HepG2 (cell line): ENCODE results near the gene MLLT1. TPM values are rescaled to one million over a fixed set of nuclear protein-coding genes. Genes with fewer than 3 reads are reported as not detected.

Experiments
- ATAC-seq: fragments of 200-7000 bp; cut with Tn5 transposase; 3 replicates; pipeline ENCODE4 v1.9.1; 2020; ENCODE audit warnings: mild to moderate bottlenecking, moderate library complexity
- BruUV-seq: library from RNA; stranded (reverse); fragments of 400-500 nt; replicated peaks from 2 replicates; lab custom pipeline; 2021; lab: Mats Ljungman, UMichigan
- CTCF ChIA-PET: fragments of 300-600 bp; formaldehyde crosslinking; extraction: SDS; loops from one replicate; lab custom pipeline; 2021; ENCODE audit warnings: low total read pairs, inconsistent platforms, low intra/inter-chr PET ratio; lab: Yijun Ruan, JAX
- POLR2A ChIA-PET: fragments of 350-600 bp; sonication (Branson Sonifier 250); formaldehyde crosslinking; loops from one replicate; lab custom pipeline; 2020; ENCODE audit warnings: antibody characterized with exemption, inconsistent platforms; lab: Yijun Ruan, JAX
- DNase-seq: peaks from one replicate; pipeline ENCODE4 v3.0.0-alpha.2; 2015; ENCODE audit warnings: low spot score
- FAIRE-seq: peaks from 3 replicates; lab custom pipeline; 2011; peaks lifted over from hg19 to GRCh38; lab: Jason Lieb, UNC
- H2AFZ ChIP-seq: one replicate; pipeline ENCODE4 v1.6.1; 2011; ENCODE audit warnings: low read length, inconsistent platforms
- H3K27ac ChIP-seq: fragments of 300-600 bp; 3 replicates; pipeline ENCODE4 v1.8.0; 2011; ENCODE audit warnings: mixed run types, mild to moderate bottlenecking, mixed read lengths, low read length, inconsistent platforms; ENCODE audit not compliant: insufficient read depth; ENCODE audit errors: extremely low read length
- H3K27me3 ChIP-seq, 2 experiments: fragments of 200-600 bp in 1 of 2; 2 replicates in 1 of 2; 3 replicates in 1 of 2; pipeline versions ENCODE4 v1.6.0 to v1.8.0; 2011; ENCODE audit warnings: low read length in 2 of 2, mild to moderate bottlenecking in 2 of 2, moderate library complexity in 2 of 2, inconsistent platforms in 1 of 2; ENCODE audit not compliant: insufficient read depth in 2 of 2, control insufficient read depth in 1 of 2
- H3K36me3 ChIP-seq, 2 experiments: fragments of 200-600 bp in 1 of 2; replicated peaks in 1 of 2; 2 replicates in 1 of 2; 3 replicates in 1 of 2; pipeline versions ENCODE4 v1.5.1 to v1.8.0; 2011; ENCODE audit warnings: low read length in 2 of 2, inconsistent platforms in 1 of 2; ENCODE audit not compliant: insufficient read depth in 2 of 2, control insufficient read depth in 1 of 2
- H3K4me1 ChIP-seq: 2 replicates; pipeline ENCODE4 v1.5.1; 2012; ENCODE audit warnings: low read length, inconsistent platforms; ENCODE audit not compliant: insufficient read depth
- H3K4me2 ChIP-seq: 2 replicates; pipeline ENCODE4 v1.6.0; 2011; ENCODE audit warnings: low read depth, low read length, inconsistent platforms
- H3K4me3 ChIP-seq, 3 experiments: fragments of 200-600 bp in 1 of 3; sonication (generic), shearing (Covaris generic) in 1 of 3; replicated peaks in 1 of 3; 2 replicates each; pipeline ENCODE4 v1.5.1; 2011 to 2016; ENCODE audit warnings: low read length in 3 of 3, inconsistent platforms in 2 of 3, low read depth in 2 of 3, mild to moderate bottlenecking in 2 of 3, control low read depth in 1 of 3, mixed read lengths in 1 of 3; ENCODE audit not compliant: insufficient read depth in 1 of 3
- H3K79me2 ChIP-seq: one replicate; pipeline ENCODE4 v1.6.1; 2011; ENCODE audit warnings: low read length, inconsistent platforms; ENCODE audit not compliant: insufficient read depth
- H3K9ac ChIP-seq: 2 replicates; pipeline ENCODE4 v1.6.0; 2011; ENCODE audit warnings: mild to moderate bottlenecking, low read depth, low read length, inconsistent platforms; ENCODE audit not compliant: insufficient read depth
- H3K9me3 ChIP-seq: 2 replicates; pipeline ENCODE4 v1.5.1; 2012; ENCODE audit warnings: mild to moderate bottlenecking, low read length
- H4K20me1 ChIP-seq: 2 replicates; pipeline ENCODE4 v1.6.0; 2011; ENCODE audit warnings: inconsistent platforms, mild to moderate bottlenecking, low read length, moderate library complexity; ENCODE audit not compliant: insufficient read depth
- AHDC1 ChIP-seq: sonication (generic); formaldehyde crosslinking; IDR thresholded peaks from 2 replicates; pipeline ENCODE4 v1.5.1; 2020; ENCODE audit warnings: mild to moderate bottlenecking, missing genetic modification reagents, borderline replicate concordance
- ATF2 ChIP-seq: sonication (generic); formaldehyde crosslinking; IDR thresholded peaks from 2 replicates; pipeline ENCODE4 v1.4.0; 2020; ENCODE audit warnings: missing genetic modification reagents
- ATF7 ChIP-seq, 2 experiments: fragments of 450-650 bp in 1 of 2; sonication (generic) in 1 of 2; formaldehyde crosslinking in 1 of 2; IDR thresholded peaks; 2 replicates each; pipeline versions ENCODE4 v1.4.0 to v1.6.1; 2016 to 2020; ENCODE audit warnings: antibody characterized with exemption in 1 of 2, mild to moderate bottlenecking in 1 of 2, missing genetic modification reagents in 1 of 2
- CREB1 ChIP-seq, 2 experiments: fragments of 450-650 bp in 1 of 2; IDR thresholded peaks; 2 replicates each; pipeline ENCODE4 v1.6.1; 2016 to 2017; ENCODE audit warnings: control low read depth in 1 of 2, mild to moderate bottlenecking in 1 of 2, missing compliant biosample characterization in 1 of 2, missing genetic modification characterization in 1 of 2
- FUBP1 ChIP-seq: sonication (generic); formaldehyde crosslinking; IDR thresholded peaks from 2 replicates; pipeline ENCODE4 v1.5.1; 2020; ENCODE audit warnings: missing genetic modification reagents, mild to moderate bottlenecking, borderline replicate concordance
- NFIB ChIP-seq: sonication (generic); formaldehyde crosslinking; IDR thresholded peaks from 2 replicates; pipeline ENCODE4 v1.9.0; 2021; ENCODE audit warnings: missing genetic modification reagents, mild to moderate bottlenecking, borderline replicate concordance
- ZNF512 ChIP-seq: sonication (generic); formaldehyde crosslinking; IDR thresholded peaks from 2 replicates; pipeline ENCODE4 v1.4.0; 2020; ENCODE audit warnings: mild to moderate bottlenecking, missing genetic modification reagents
- ZNF530 ChIP-seq: sonication (generic); formaldehyde crosslinking; IDR thresholded peaks from 2 replicates; pipeline ENCODE4 v1.5.0; 2020; ENCODE audit warnings: low read depth, mild to moderate bottlenecking, missing genetic modification reagents
- ZNF629 ChIP-seq: sonication (generic); formaldehyde crosslinking; conservative IDR thresholded peaks from 2 replicates; pipeline ENCODE4 v1.5.0; 2020; ENCODE audit warnings: missing genetic modification reagents
- ZNF691 ChIP-seq: sonication (generic); formaldehyde crosslinking; IDR thresholded peaks from 2 replicates; pipeline ENCODE4 v1.4.0; 2020; ENCODE audit warnings: missing genetic modification reagents, low read depth, mild to moderate bottlenecking, borderline replicate concordance
- WGBS: methylation state at CpG from one replicate; pipeline ENCODE4 v1.1.6; 2017; ENCODE audit warnings: low lambda C conversion rate; 5-methylcytosine and 5-hydroxymethylcytosine counted together
- in situ Hi-C: cut with HindIII; loops from 2 replicates; pipeline ENCODE4 v1.10.0; 2017; ENCODE audit warnings: low pct_unique_long_range_greater_than_20kb; ENCODE audit not compliant: extremely low pct_ligation_motif_present
- intact Hi-C: fragments of 100-400 bp; cut with micrococcal nuclease; formaldehyde crosslinking; loops from one replicate; pipeline ENCODE4 v1.10.0; 2022; ENCODE audit not compliant: unreplicated experiment
- polyA plus RNA-seq, 8 experiments: library from polyadenylated mRNA; depleted of rRNA in 3 of 8; stranded (reverse) in 7 of 8; unstranded in 1 of 8; fragments of >200 nt; fragmentation: Illumina TruSeq in 4 of 8; extraction: Trizol in 4 of 8; gene quantifications; 2 replicates each; pipeline versions ENCODE4 v1.2.1 to v1.2.3, GENCODE V29; 2011 to 2016; ENCODE audit warnings: low read depth in 4 of 8, missing spikeins in 1 of 8, mixed read lengths in 1 of 8; ENCODE audit not compliant: insufficient read depth in 1 of 8
- total RNA-seq, 5 experiments: library from RNA; depleted of rRNA; stranded (reverse); fragments of >200 nt; fragmentation: Illumina TruSeq; extraction: Trizol; gene quantifications; 2 replicates each; pipeline ENCODE4 v1.2.3, GENCODE V29; 2016; ENCODE audit warnings: low read depth in 1 of 5

Gene MLLT1
- total and polyA plus RNA-seq, 2 of the 13 experiments (the other 11 are each of a cell fraction or from before 2014, with no cell fraction given): 11.7 to 12.2 TPM

- no peak for ATAC-seq
Observed at GRCh38 chr19:6167115-6167514, 112.7 kb downstream of the MLLT1 start.

More at GRCh38 chr19:6167115-6167514, 112.7 kb downstream of the MLLT1 start:
- in situ Hi-C loops: loop anchor here (10.0 kb wide), 1 partner anchor 138 kb away; no protein-coding TSS in a partner anchor
- ChIA-PET POLR2A (no interaction called here), CTCF (no interaction called here)
- Histone ChIP-seq H3K27ac (no peak overlapping the region), H3K4me1 (no peaks in the 10 kb centered on the region), H3K36me3 (no peaks in the 10 kb centered on the region), H3K4me2 (no peak overlapping the region), H3K4me3 (no peak overlapping the region), H3K27me3 (no peaks in the 10 kb centered on the region), H3K79me2 (no peaks in the 10 kb centered on the region), H4K20me1 (no peaks in the 10 kb centered on the region), H3K9me3 (no peaks in the 10 kb centered on the region), H2AFZ (no peak overlapping the region), H3K9ac (no peak overlapping the region)
- intact Hi-C loops: no loop called here
- no peak for DNase-seq
- no TSS peak for BruUV-seq
- TF ChIP-seq ATF7 (IDR thresholded peaks at IDR 0.05) (peak; percentile 29; the same call in 1 of the 2 replicates), ATF7 (CRISPR knock-in tag; IDR thresholded peaks at IDR 0.05) (no peak), ATF2 (CRISPR knock-in tag) (no peak), ZNF691 (CRISPR knock-in tag) (no peak), ZNF629 (CRISPR knock-in tag) (peak; percentile 52), CREB1 (IDR thresholded peaks at IDR 0.05) (peak; percentile 63), CREB1 (CRISPR knock-in tag; IDR thresholded peaks at IDR 0.05) (no peak), AHDC1 (CRISPR knock-in tag) (no peak), FUBP1 (CRISPR knock-in tag) (no peak), ZNF512 (CRISPR knock-in tag) (no peak), NFIB (CRISPR knock-in tag) (no peak), ZNF530 (CRISPR knock-in tag) (no peak)
- no peak for FAIRE-seq
- 57% methylated on average over 1 of the region's 1 CpG for WGBS
